GM20000 (cell line): ENCODE data around the gene ZFAND6.
A peak's percentile ranks its signal among the peaks of the same experiment; 100 is the strongest.
"Not testable (repeated sequence)": the region's sequence is repeated elsewhere in the genome, so short reads cannot be mapped to it uniquely, and the experiment has no call there.

Experiments
- DNase-seq: peaks from one replicate; pipeline ENCODE4 v3.0.0; 2012; ENCODE audit warnings: low spot score
- CTCF ChIP-seq: IDR thresholded peaks from 2 replicates; pipeline ENCODE4 v1.5.1; 2012; ENCODE audit warnings: mild to moderate bottlenecking, control low read depth; ENCODE audit errors: extremely low read depth, missing control alignments

The ZFAND6 gene

GRCh38 chr15:80019168-80019745, 40.2 kb upstream of the ZFAND6 start:
- DNase-seq, result no peak
- TF ChIP-seq CTCF, result no peak

DNA sequence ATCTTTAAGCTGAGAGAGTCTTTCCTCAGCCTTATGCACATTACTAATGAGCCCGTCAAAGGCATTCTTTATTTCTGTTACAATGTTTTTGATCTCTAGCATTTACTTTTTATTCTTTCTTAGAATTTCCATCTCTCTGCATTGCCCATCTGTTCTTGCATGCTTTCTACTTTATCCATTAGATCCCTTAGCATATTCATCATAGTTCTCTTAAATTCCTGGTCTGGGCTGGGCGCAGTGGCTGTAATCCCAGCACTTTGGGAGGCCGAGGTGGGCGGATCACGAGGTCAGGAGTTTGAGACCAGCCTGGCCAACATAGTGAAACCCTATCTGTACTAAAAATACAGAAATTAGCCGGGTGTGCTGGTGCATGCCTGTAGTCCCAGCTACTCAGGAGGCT, 39.3 kb upstream of the ZFAND6 start:
- DNase-seq, result not testable (repeated sequence)

DNA sequence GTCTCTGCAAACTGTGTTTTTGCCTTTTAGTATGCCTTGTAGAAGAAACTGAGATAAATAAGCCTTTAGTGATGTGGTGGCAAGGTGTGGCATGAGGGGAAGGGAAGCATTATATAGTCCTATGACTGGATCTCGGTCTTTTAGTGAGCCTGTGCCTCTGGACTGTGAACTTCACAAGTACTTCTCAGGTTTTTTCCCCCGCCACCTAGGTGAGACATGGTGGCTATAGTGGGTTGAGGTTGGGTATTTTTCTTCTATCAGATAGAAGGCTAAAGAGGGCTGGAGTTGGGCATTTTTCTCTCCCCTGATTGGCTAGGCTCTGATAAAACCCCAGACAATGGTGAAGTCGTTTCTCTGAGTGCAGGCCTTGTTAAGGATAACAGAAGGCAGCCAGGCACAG, 38.7 kb upstream of the ZFAND6 start:
- TF ChIP-seq CTCF, result no peak
- no peak for DNase-seq

DNA sequence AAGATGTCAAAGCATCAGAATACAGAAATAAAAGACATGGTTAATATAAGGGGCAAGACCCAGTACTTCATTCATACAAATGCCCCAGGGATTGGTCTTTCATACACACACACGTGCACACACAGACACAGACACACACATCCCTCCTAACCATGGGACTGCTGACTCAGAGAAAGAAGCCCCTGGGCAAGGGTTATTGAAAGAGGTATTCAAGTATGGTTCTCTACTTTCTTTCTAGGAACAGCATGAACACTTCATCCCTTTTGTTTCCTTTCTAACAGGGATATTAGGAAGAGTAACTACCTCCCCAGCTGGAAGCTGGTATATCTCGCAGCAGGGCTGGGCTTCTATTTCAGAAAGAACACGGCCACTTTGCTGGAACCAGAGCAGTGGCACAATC, 33.2 kb upstream of the ZFAND6 start:
- DNase-seq, result no peak
- TF ChIP-seq CTCF, result no peak

- DNase-seq, result no peak
These were observed 32.7 kb upstream of the ZFAND6 start for GRCh38 chr15:80026754-80027153.

GRCh38 chr15:80028937-80029336, 30.5 kb upstream of the ZFAND6 start:
- no peak for TF ChIP-seq CTCF
- no peak for DNase-seq

More at GRCh38 chr15:80026754-80027153, 32.7 kb upstream of the ZFAND6 start:
- no peak for TF ChIP-seq CTCF

DNA sequence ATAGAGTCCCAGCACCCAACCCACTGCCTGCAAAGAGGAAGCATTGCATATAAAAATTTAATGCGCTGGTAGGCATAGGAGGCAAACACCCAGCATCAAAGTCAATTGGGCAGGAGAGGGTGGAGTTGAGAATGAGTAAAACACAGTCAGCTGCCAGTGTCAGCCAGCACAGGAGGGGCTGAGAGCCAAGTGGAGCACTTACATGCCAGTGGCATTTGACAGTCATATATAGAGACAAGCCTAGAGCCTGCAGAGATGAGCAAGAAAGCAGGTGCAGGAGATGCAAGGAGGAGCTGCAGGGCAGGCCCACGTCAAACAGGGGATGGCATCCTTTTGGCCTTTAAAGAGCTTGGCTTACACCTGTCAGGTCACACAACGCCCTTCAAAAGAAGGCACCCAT, 27.6 kb upstream of the ZFAND6 start:
- DNase-seq, result peak; percentile 21
- no peak for TF ChIP-seq CTCF

GRCh38 chr15:80034629-80035028, 24.8 kb upstream of the ZFAND6 start:
- no peak for DNase-seq
- TF ChIP-seq CTCF, result no peak
